K562 (cell line): ENCODE data around the gene ZMYND8. TPM values are rescaled to one million over a fixed set of nuclear protein-coding genes. Genes with fewer than 3 reads are reported as not detected.

Experiments used
- CAMTA2 ChIP-seq: fragments of 250-450 bp; sonication (Bioruptor Pico); conservative IDR thresholded peaks from 2 replicates; pipeline ENCODE4 v1.5.1; 2022
- CBX5 ChIP-seq: IDR thresholded peaks from 2 replicates; pipeline ENCODE4 v1.6.1; 2014; ENCODE audit warnings: low read depth, borderline replicate concordance
- FOXK1 ChIP-seq: sonication (generic); formaldehyde crosslinking; IDR thresholded peaks from 2 replicates; pipeline ENCODE4 v1.8.0; 2022; ENCODE audit warnings: missing genetic modification reagents, mild to moderate bottlenecking, borderline replicate concordance
- GTF2F1 ChIP-seq: IDR thresholded peaks from 2 replicates; pipeline ENCODE4 v1.6.1; 2011; ENCODE audit warnings: low read depth, low read length, improper control_type of control experiment
- HMGN3 ChIP-seq: IDR thresholded peaks from 2 replicates; pipeline ENCODE4 v1.6.1; 2011; ENCODE audit warnings: borderline replicate concordance, low read depth, mild to moderate bottlenecking, mixed read lengths, low read length; ENCODE audit not compliant: insufficient read length; ENCODE audit errors: extremely low read depth
- JUND ChIP-seq, 2 experiments: IDR thresholded peaks; 2 replicates in 1 of 2; 3 replicates in 1 of 2; pipeline ENCODE4 v1.6.1; 2011; ENCODE audit warnings: borderline replicate concordance in 2 of 2, low read depth in 2 of 2, low read length in 2 of 2, improper control_type of control experiment in 1 of 2, missing biosample characterization in 1 of 2, missing genetic modification characterization in 1 of 2, missing genetic modification reagents in 1 of 2
- KDM1A ChIP-seq, 2 experiments: fragments of 450-650 bp; IDR thresholded peaks; 2 replicates each; pipeline ENCODE4 v1.6.1; 2016; ENCODE audit warnings: mild to moderate bottlenecking in 2 of 2
- MLX ChIP-seq, 2 experiments: fragments of 450-650 bp in 1 of 2; sonication (generic) in 1 of 2; formaldehyde crosslinking; conservative IDR thresholded peaks; 2 replicates each; pipeline versions ENCODE4 v1.4.0 to v1.8.1; 2020 to 2022; ENCODE audit warnings: mild to moderate bottlenecking in 1 of 2, missing genetic modification reagents in 1 of 2
- OTX1 ChIP-seq: fragments of 450-650 bp; formaldehyde crosslinking; IDR thresholded peaks from 2 replicates; pipeline ENCODE4 v1.4.0; 2022; ENCODE audit warnings: mild to moderate bottlenecking
- PYGO2 ChIP-seq: fragments of 450-650 bp; IDR thresholded peaks from 2 replicates; pipeline ENCODE4 v1.6.1; 2016; ENCODE audit warnings: mild to moderate bottlenecking, missing genetic modification characterization, moderate library complexity, missing compliant biosample characterization
- RAD21 ChIP-seq, 2 experiments: fragments of 250-450 bp in 1 of 2; fragments of 450-650 bp in 1 of 2; sonication (Bioruptor Pico) in 1 of 2; formaldehyde crosslinking in 1 of 2; IDR thresholded peaks in 1 of 2; conservative IDR thresholded peaks in 1 of 2; 2 replicates each; pipeline versions ENCODE4 v1.4.0 to v1.8.0; 2020 to 2022; ENCODE audit warnings: mild to moderate bottlenecking in 2 of 2, moderate library complexity in 1 of 2
- TEAD2 ChIP-seq: fragments of 450-650 bp; IDR thresholded peaks from 2 replicates; pipeline ENCODE4 v1.6.1; 2016; ENCODE audit warnings: missing genetic modification characterization, control low read depth, missing compliant biosample characterization
- TOE1 ChIP-seq, 2 experiments: fragments of 450-650 bp in 1 of 2; sonication (generic) in 1 of 2; formaldehyde crosslinking in 1 of 2; IDR thresholded peaks; 2 replicates each; pipeline versions ENCODE4 v1.7.1 to v1.8.0; 2016 to 2022; ENCODE audit warnings: borderline replicate concordance in 2 of 2, mild to moderate bottlenecking in 2 of 2, antibody characterized with exemption in 1 of 2, inconsistent platforms in 1 of 2, low read depth in 1 of 2, missing genetic modification reagents in 1 of 2, moderate library complexity in 1 of 2
- ZBTB11 ChIP-seq, 3 experiments: fragments of 200-800 bp in 1 of 3; fragments of 250-450 bp in 1 of 3; fragments of 450-650 bp in 1 of 3; sonication (Bioruptor Pico) in 1 of 3; sonication (Bioruptor generic) in 1 of 3; formaldehyde crosslinking in 1 of 3; IDR thresholded peaks; 2 replicates each; pipeline versions ENCODE4 v1.6.1 to v1.8.0; 2016 to 2022; ENCODE audit warnings: mild to moderate bottlenecking in 2 of 3, missing genetic modification characterization in 2 of 3, missing compliant biosample characterization in 1 of 3, moderate library complexity in 1 of 3
- ZNF699 ChIP-seq: fragments of 250-450 bp; sonication (Bioruptor Pico); IDR thresholded peaks from 2 replicates; pipeline ENCODE4 v1.8.0; 2021; ENCODE audit warnings: mild to moderate bottlenecking, moderate library complexity; ENCODE audit not compliant: insufficient replicate concordance
- ZNF740 ChIP-seq, 3 experiments: fragments of 200-800 bp in 1 of 3; sonication (Bioruptor generic) in 1 of 3; sonication (generic) in 1 of 3; formaldehyde crosslinking in 1 of 3; IDR thresholded peaks; 2 replicates each; pipeline versions ENCODE4 v1.6.1 to v1.8.0; 2016 to 2022; ENCODE audit warnings: mild to moderate bottlenecking in 2 of 3, missing compliant biosample characterization in 2 of 3, missing genetic modification characterization in 2 of 3, missing genetic modification reagents in 1 of 3
- polyA plus RNA-seq, 8 experiments: library from polyadenylated mRNA; depleted of rRNA in 4 of 8; stranded (reverse) in 5 of 8; unstranded in 3 of 8; fragments of >200 nt; fragmentation: Nextera tagmentation in 2 of 8; fragmentation: Illumina TruSeq in 1 of 8; extraction: Ambion mirVana in 2 of 8; extraction: Trizol in 1 of 8; gene quantifications; 2 replicates each; pipeline versions ENCODE4 v1.2.1 to v1.2.3, GENCODE V29; 2011 to 2014; ENCODE audit warnings: inconsistent platforms in 1 of 8, missing spikeins in 1 of 8
- total RNA-seq, 7 experiments: library from RNA; depleted of rRNA in 6 of 7; stranded (reverse); fragments of >200 nt in 6 of 7; fragmentation: Illumina TruSeq in 2 of 7; extraction: Trizol in 2 of 7; gene quantifications; 2 replicates each; pipeline versions ENCODE4 v1.2.1 to v1.2.3, GENCODE V29; 2011 to 2021; ENCODE audit warnings: low replicate concordance in 1 of 7

ZMYND8 gene
- total and polyA plus RNA-seq, 9 of the 15 experiments (the other 6 are each of a cell fraction or from before 2014, with no cell fraction given), result 31.8 to 148 (median 71.9) TPM

GRCh38 chr20:47224300-47224791 is 132.2 kb downstream of the ZMYND8 start (continued):
- TF ChIP-seq ZBTB11 (CRISPR knock-in tag; IDR thresholded peaks at IDR 0.05) (peak in 1 of 3 experiments; percentile 68; a peak in 2 of 6 replicates), FOXK1 (CRISPR knock-in tag) (no peak), TOE1 (IDR thresholded peaks at IDR 0.05; ENCODE audit: borderline replicate concordance) (no peak), TOE1 (CRISPR knock-in tag; IDR thresholded peaks at IDR 0.05; ENCODE audit: borderline replicate concordance, low read depth) (no peak), CAMTA2 (no peak), ZNF699 (CRISPR knock-in tag) (no peak), GTF2F1 (no peak), OTX1 (no peak), RAD21 (CRISPR knock-in tag; conservative IDR thresholded peaks at IDR 0.05 in 1 of 2, IDR thresholded peaks at IDR 0.05 in 1 of 2) (no peak), KDM1A (IDR thresholded peaks at IDR 0.05) (no peak), HMGN3 (peak; percentile 28), JUND (IDR thresholded peaks at IDR 0.05; ENCODE audit: borderline replicate concordance, low read depth, low read length) (no peak), JUND (tag; IDR thresholded peaks at IDR 0.05; ENCODE audit: borderline replicate concordance, low read depth, low read length) (no peak), ZNF740 (CRISPR knock-in tag; IDR thresholded peaks at IDR 0.05) (no peak), ZNF740 (tag; IDR thresholded peaks at IDR 0.05) (no peak), PYGO2 (no peak), TEAD2 (tag) (no peak), MLX (CRISPR knock-in tag; conservative IDR thresholded peaks at IDR 0.05) (no peak), CBX5 (no peak)
- TF ChIP-seq, all 486 proteins: peak for 4
